K562 (cell line): Measurements from ENCODE around the gene EFCC1. TPM values are rescaled to one million over a fixed set of nuclear protein-coding genes. Genes with fewer than 3 reads are reported as not detected.

ENCODE experiments used
- ATAC-seq: fragments of 200-7000 bp; cut with Tn5 transposase; 3 replicates; pipeline ENCODE4 v1.9.1; 2020; ENCODE audit warnings: moderate library complexity
- BruUV-seq: library from RNA; stranded (reverse); fragments of 400-500 nt; replicated peaks from 2 replicates; lab custom pipeline; 2021; lab: Mats Ljungman, UMichigan
- CTCF ChIA-PET: fragments of 300-600 bp; formaldehyde crosslinking; extraction: SDS; loops from one replicate; lab custom pipeline; 2021; ENCODE audit warnings: low intra/inter-chr PET ratio; lab: Yijun Ruan, JAX
- POLR2A ChIA-PET: fragments of 300-600, 350-650 bp; sonication (Branson Sonifier 250); formaldehyde crosslinking; extraction: SDS; loops from one replicate; lab custom pipeline; 2021; ENCODE audit warnings: antibody characterized with exemption, inconsistent platforms; lab: Yijun Ruan, JAX
- DNase-seq, 4 experiments: peaks; one replicate each; pipeline versions ENCODE4 v3.0.0 to v3.0.0-alpha.2; 2011 to 2018; ENCODE audit warnings: low spot score in 3 of 4, mixed read lengths in 3 of 4; ENCODE audit errors: extremely low read depth in 1 of 4
- FAIRE-seq: peaks from 2 replicates; lab custom pipeline; 2011; peaks lifted over from hg19 to GRCh38; lab: Jason Lieb, UNC
- H2AFZ ChIP-seq: 2 replicates; pipeline ENCODE4 v1.6.0; 2011; ENCODE audit warnings: low read depth, low read length, control low read depth, inconsistent platforms
- H3K27ac ChIP-seq: fragments of 200-600 bp; 3 replicates; pipeline ENCODE4 v1.8.0; 2011; ENCODE audit warnings: low read depth, mild to moderate bottlenecking, control low read depth, inconsistent platforms, low read length, moderate library complexity, mixed read lengths; ENCODE audit errors: extremely low read depth
- H3K27me3 ChIP-seq, 2 experiments: fragments of 300-600 bp in 1 of 2; 2 replicates in 1 of 2; 3 replicates in 1 of 2; pipeline versions ENCODE4 v1.6.0 to v1.8.0; 2011; ENCODE audit warnings: inconsistent platforms in 2 of 2, low read length in 2 of 2, mild to moderate bottlenecking in 1 of 2, mixed read lengths in 1 of 2, moderate library complexity in 1 of 2; ENCODE audit not compliant: control insufficient read depth in 2 of 2, insufficient read depth in 2 of 2
- H3K36me3 ChIP-seq: fragments of 300-600 bp; 3 replicates; pipeline ENCODE4 v1.8.0; 2011; ENCODE audit warnings: mild to moderate bottlenecking, low read length, inconsistent platforms; ENCODE audit not compliant: control insufficient read depth, insufficient read depth
- H3K4me1 ChIP-seq, 2 experiments: fragments of 200-600 bp in 1 of 2; replicated peaks in 1 of 2; 2 replicates in 1 of 2; 3 replicates in 1 of 2; pipeline versions ENCODE4 v1.5.1 to v1.8.0; 2011; ENCODE audit warnings: inconsistent platforms in 2 of 2, low read length in 2 of 2, mild to moderate bottlenecking in 1 of 2, mixed read lengths in 1 of 2, moderate library complexity in 1 of 2; ENCODE audit not compliant: control insufficient read depth in 2 of 2, insufficient read depth in 2 of 2
- H3K4me2 ChIP-seq: 2 replicates; pipeline ENCODE4 v1.6.1; 2011; ENCODE audit warnings: low read length, control low read depth, inconsistent platforms, mixed read lengths; ENCODE audit not compliant: insufficient read depth
- H3K4me3 ChIP-seq: fragments of 200-600 bp; sonication (generic), shearing (Covaris generic); 2 replicates; pipeline ENCODE4 v1.5.1; 2016; ENCODE audit warnings: control low read depth, inconsistent platforms
- H3K79me2 ChIP-seq: fragments of 200-600 bp; 3 replicates; pipeline ENCODE4 v1.8.0; 2011; ENCODE audit warnings: low read length, inconsistent platforms; ENCODE audit not compliant: control insufficient read depth, insufficient read depth
- H3K9ac ChIP-seq, 2 experiments: 2 replicates each; pipeline versions ENCODE4 v1.6.0 to v1.6.1; 2011; ENCODE audit warnings: low read depth in 2 of 2, low read length in 2 of 2, control low read depth in 1 of 2, inconsistent platforms in 1 of 2, mild to moderate bottlenecking in 1 of 2, mixed read lengths in 1 of 2; ENCODE audit not compliant: insufficient read depth in 1 of 2
- H3K9me1 ChIP-seq: one replicate; pipeline ENCODE4 v1.6.0; 2011; ENCODE audit warnings: inconsistent platforms, mild to moderate bottlenecking, low read length, moderate library complexity; ENCODE audit not compliant: control insufficient read depth, insufficient read depth
- H3K9me3 ChIP-seq: replicated peaks from 2 replicates; pipeline ENCODE4 v1.5.1; 2011; ENCODE audit warnings: low read depth, low read length, inconsistent platforms; ENCODE audit not compliant: control insufficient read depth, insufficient read depth
- H4K20me1 ChIP-seq: replicated peaks from 2 replicates; pipeline ENCODE4 v1.6.1; 2011; ENCODE audit warnings: low read length, inconsistent platforms, mixed read lengths; ENCODE audit not compliant: control insufficient read depth, insufficient read depth
- KDM1A ChIP-seq, 2 experiments: fragments of 450-650 bp; IDR thresholded peaks; 2 replicates each; pipeline ENCODE4 v1.6.1; 2016; ENCODE audit warnings: mild to moderate bottlenecking in 2 of 2
- NCOR1 ChIP-seq: fragments of 450-650 bp; IDR thresholded peaks from 2 replicates; pipeline ENCODE4 v1.6.1; 2016; ENCODE audit warnings: mild to moderate bottlenecking, moderate library complexity
- NFE2 ChIP-seq: IDR thresholded peaks from 2 replicates; pipeline ENCODE4 v1.6.1; 2014; ENCODE audit warnings: antibody characterized with exemption, low read depth
- OTX1 ChIP-seq: fragments of 450-650 bp; formaldehyde crosslinking; IDR thresholded peaks from 2 replicates; pipeline ENCODE4 v1.4.0; 2022; ENCODE audit warnings: mild to moderate bottlenecking
- SREBF2 ChIP-seq: sonication (generic); formaldehyde crosslinking; IDR thresholded peaks from 2 replicates; pipeline ENCODE4 v1.4.0; 2020; ENCODE audit warnings: mild to moderate bottlenecking, missing genetic modification reagents
- YBX1 ChIP-seq: fragments of 450-650 bp; IDR thresholded peaks from 2 replicates; pipeline ENCODE4 v1.7.1; 2016; ENCODE audit warnings: mild to moderate bottlenecking
- ZNF668 ChIP-seq: fragments of 250-450 bp; sonication (Bioruptor Pico); IDR thresholded peaks from 2 replicates; pipeline ENCODE4 v1.8.0; 2022; ENCODE audit warnings: mild to moderate bottlenecking, inconsistent platforms
- WGBS: fragments of 100-300 bp; shearing (Covaris generic); methylation state at CpG from one replicate; pipeline ENCODE4 v1.1.6; 2016; ENCODE audit warnings: low coverage, mixed read lengths; ENCODE audit not compliant: insufficient coverage; ENCODE audit errors: missing lambda C conversion rate; 5-methylcytosine and 5-hydroxymethylcytosine counted together
- in situ Hi-C: fragments of 300-500 bp; cut with MboI; formaldehyde crosslinking; loops from 4 replicates; pipeline ENCODE4 v1.15.0; 2018; ENCODE audit warnings: inconsistent platforms, mixed read lengths
- intact Hi-C: fragments of 100-400 bp; cut with micrococcal nuclease; formaldehyde crosslinking; loops from 2 replicates; pipeline ENCODE4 v1.14.2; 2022
- polyA plus RNA-seq, 8 experiments: library from polyadenylated mRNA; depleted of rRNA in 4 of 8; stranded (reverse) in 5 of 8; unstranded in 3 of 8; fragments of >200 nt; fragmentation: Nextera tagmentation in 2 of 8; fragmentation: Illumina TruSeq in 1 of 8; extraction: Ambion mirVana in 2 of 8; extraction: Trizol in 1 of 8; gene quantifications; 2 replicates each; pipeline versions ENCODE4 v1.2.1 to v1.2.3, GENCODE V29; 2011 to 2014; ENCODE audit warnings: inconsistent platforms in 1 of 8, missing spikeins in 1 of 8
- total RNA-seq, 7 experiments: library from RNA; depleted of rRNA in 6 of 7; stranded (reverse); fragments of >200 nt in 6 of 7; fragmentation: Illumina TruSeq in 2 of 7; extraction: Trizol in 2 of 7; gene quantifications; 2 replicates each; pipeline versions ENCODE4 v1.2.1 to v1.2.3, GENCODE V29; 2011 to 2021; ENCODE audit warnings: low replicate concordance in 1 of 7
- TF ChIP-seq, protein P1 (sequence below): fragments of 450-650 bp; IDR thresholded peaks from 2 replicates; pipeline ENCODE4 v1.7.0; 2016; ENCODE audit warnings: borderline replicate concordance
- TF ChIP-seq, protein P2 (sequence below): fragments of 250-450 bp; sonication (Bioruptor Pico); IDR thresholded peaks from 2 replicates; pipeline ENCODE4 v1.5.0; 2022; ENCODE audit warnings: mild to moderate bottlenecking

EFCC1 gene
- total and polyA plus RNA-seq, 9 of the 15 experiments (the other 6 are each of a cell fraction or from before 2014, with no cell fraction given), result not detected

DNA sequence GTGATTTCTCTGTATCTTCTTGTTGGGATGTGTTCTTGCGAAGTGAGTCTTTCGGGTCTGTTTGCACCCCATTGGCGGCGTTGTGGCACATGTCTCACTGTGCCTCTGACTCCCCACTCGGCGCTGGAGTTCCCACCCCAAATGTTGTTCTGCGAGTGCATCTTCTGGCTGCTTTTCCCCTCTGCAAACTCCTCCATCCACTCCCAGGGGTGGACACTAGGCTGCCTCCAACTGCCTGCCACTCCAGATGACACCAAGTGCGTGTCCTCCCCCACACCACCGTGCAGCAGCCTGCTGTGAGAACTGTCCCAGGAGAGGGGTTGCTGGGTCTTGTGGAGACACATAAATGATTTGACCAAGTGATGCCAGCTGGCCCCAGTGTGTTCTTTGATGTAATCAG, 17.6 kb downstream of the EFCC1 start:
- Histone ChIP-seq H3K9me1 (peaks cover 3% of the 10 kb centered on the region), H3K4me2 (no peak overlapping the region), H2AFZ (no peak overlapping the region), H3K4me1 (peaks cover 27 to 42% of the 10 kb centered on the region in 2 experiments), H3K36me3 (no peaks in the 10 kb centered on the region), H3K4me3 (no peak overlapping the region), H3K79me2 (no peaks in the 10 kb centered on the region), H3K9ac (peak overlapping the region in 1 of 2 experiments; percentile 46; a peak in 2 of 4 replicates), H4K20me1 (0 out of 2 replicates have a peak, but pooled peaks cover 10% of the 10 kb centered on the region), H3K9me3 (no peaks in the 10 kb centered on the region), H3K27ac (no peak overlapping the region), H3K27me3 (no peaks in the 10 kb centered on the region)
- BruUV-seq, result no TSS peak
- no peak for DNase-seq
- 68% methylated on average over 8 of the region's 9 CpGs for WGBS
- ChIA-PET CTCF (no interaction called here), POLR2A (no interaction called here)
- FAIRE-seq, result no peak
- no peak for ATAC-seq
- in situ Hi-C loops, result no loop called here
- intact Hi-C loops, result loop anchor here (5.0 kb wide), 1 partner anchor 141 kb away; the partner anchor contains the start of gene ACAD9
- no peak for TF ChIP-seq SREBF2 (CRISPR knock-in tag)
- no peak for TF ChIP-seq YBX1
- TF ChIP-seq OTX1, result no peak
- TF ChIP-seq, protein P1, sequence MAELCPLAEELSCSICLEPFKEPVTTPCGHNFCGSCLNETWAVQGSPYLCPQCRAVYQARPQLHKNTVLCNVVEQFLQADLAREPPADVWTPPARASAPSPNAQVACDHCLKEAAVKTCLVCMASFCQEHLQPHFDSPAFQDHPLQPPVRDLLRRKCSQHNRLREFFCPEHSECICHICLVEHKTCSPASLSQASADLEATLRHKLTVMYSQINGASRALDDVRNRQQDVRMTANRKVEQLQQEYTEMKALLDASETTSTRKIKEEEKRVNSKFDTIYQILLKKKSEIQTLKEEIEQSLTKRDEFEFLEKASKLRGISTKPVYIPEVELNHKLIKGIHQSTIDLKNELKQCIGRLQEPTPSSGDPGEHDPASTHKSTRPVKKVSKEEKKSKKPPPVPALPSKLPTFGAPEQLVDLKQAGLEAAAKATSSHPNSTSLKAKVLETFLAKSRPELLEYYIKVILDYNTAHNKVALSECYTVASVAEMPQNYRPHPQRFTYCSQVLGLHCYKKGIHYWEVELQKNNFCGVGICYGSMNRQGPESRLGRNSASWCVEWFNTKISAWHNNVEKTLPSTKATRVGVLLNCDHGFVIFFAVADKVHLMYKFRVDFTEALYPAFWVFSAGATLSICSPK, result no peak
- no peak for TF ChIP-seq NFE2
- TF ChIP-seq, protein P2, sequence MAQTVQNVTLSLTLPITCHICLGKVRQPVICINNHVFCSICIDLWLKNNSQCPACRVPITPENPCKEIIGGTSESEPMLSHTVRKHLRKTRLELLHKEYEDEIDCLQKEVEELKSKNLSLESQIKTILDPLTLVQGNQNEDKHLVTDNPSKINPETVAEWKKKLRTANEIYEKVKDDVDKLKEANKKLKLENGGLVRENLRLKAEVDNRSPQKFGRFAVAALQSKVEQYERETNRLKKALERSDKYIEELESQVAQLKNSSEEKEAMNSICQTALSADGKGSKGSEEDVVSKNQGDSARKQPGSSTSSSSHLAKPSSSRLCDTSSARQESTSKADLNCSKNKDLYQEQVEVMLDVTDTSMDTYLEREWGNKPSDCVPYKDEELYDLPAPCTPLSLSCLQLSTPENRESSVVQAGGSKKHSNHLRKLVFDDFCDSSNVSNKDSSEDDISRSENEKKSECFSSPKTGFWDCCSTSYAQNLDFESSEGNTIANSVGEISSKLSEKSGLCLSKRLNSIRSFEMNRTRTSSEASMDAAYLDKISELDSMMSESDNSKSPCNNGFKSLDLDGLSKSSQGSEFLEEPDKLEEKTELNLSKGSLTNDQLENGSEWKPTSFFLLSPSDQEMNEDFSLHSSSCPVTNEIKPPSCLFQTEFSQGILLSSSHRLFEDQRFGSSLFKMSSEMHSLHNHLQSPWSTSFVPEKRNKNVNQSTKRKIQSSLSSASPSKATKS (CRISPR knock-in tag), result no peak
- no peak for TF ChIP-seq KDM1A (IDR thresholded peaks at IDR 0.05)
- TF ChIP-seq ZNF668, result no peak
- TF ChIP-seq NCOR1, result no peak
